ENCODE measurements around the gene MAT2B. TPM values are rescaled to one million over a fixed set of nuclear protein-coding genes. Genes with fewer than 3 reads are reported as not detected.

MAT2B gene
- total RNA-seq, 2 experiments from 2014 or later: 33.0 to 34.7 TPM

GRCh38 chr5:163512526-163512925 lies 7.1 kb downstream of the MAT2B start:
- no peaks in the 10 kb centered on the region for H3K9me3 ChIP-seq (ENCODE audit: control insufficient read depth in 1 of 2, insufficient read depth in 1 of 2, low read length in 2 of 2)
- Mint-ChIP-seq H3K9me3 (no peaks in the 10 kb centered on the region), H3K4me1 (ENCODE audit: low read depth) (peaks cover 80% of the 10 kb centered on the region), H3K4me3 (no peak overlapping the region), H3K27me3 (no peaks in the 10 kb centered on the region), H3K27ac (peak overlapping the region; percentile 99), H3K36me3 (ENCODE audit: low read depth) (peaks cover 81% of the 10 kb centered on the region)
- no peaks in the 10 kb centered on the region for H3K27me3 ChIP-seq (ENCODE audit: control insufficient read depth in 1 of 2, insufficient read depth in 2 of 2, low read length in 2 of 2)
- ChIA-PET CTCF (interaction anchor here (0.7 kb wide), 1 partner anchor 17 kb away, joined by 3 read pairs; no protein-coding TSS in a partner anchor), POLR2A (interaction anchor here (11.3 kb wide), 1 partner anchor 52 kb away, joined by 343 read pairs; the partner anchor contains the start of genes HMMR and NUDCD2)
- DNase-seq: no peak
- no peak overlapping the region for H3K4me3 ChIP-seq (ENCODE audit: low read length)
- TF ChIP-seq CTCF (IDR thresholded peaks at IDR 0.05): no peak
- no peak for ATAC-seq (ENCODE audit: poor library complexity)
- H3K4me1 ChIP-seq (ENCODE audit: insufficient read depth, low read length): peaks cover 33% of the 10 kb centered on the region
- peaks cover 59% of the 10 kb centered on the region for H3K36me3 ChIP-seq (ENCODE audit: insufficient read depth, low read length)
- intact Hi-C loops (cut with DNase I, micrococcal nuclease): no loop called here
- H3K27ac ChIP-seq (ENCODE audit: low read depth in 1 of 2, low read length in 2 of 2): no peak overlapping the region

GRCh38 chr5:163525096-163525495 lies 19.7 kb downstream of the MAT2B start:
- intact Hi-C loops (cut with DNase I, micrococcal nuclease): no loop called here
- no peaks in the 10 kb centered on the region for H3K4me1 ChIP-seq (ENCODE audit: insufficient read depth, low read length)
- peaks cover 4% of the 10 kb centered on the region for H3K9me3 Mint-ChIP-seq
- ATAC-seq (ENCODE audit: poor library complexity) (no peak), DNase-seq (no peak)
- no peaks in the 10 kb centered on the region for H3K9me3 ChIP-seq (ENCODE audit: control insufficient read depth in 1 of 2, insufficient read depth in 1 of 2, low read length in 2 of 2)
- no peaks in the 10 kb centered on the region for H3K27me3 Mint-ChIP-seq
- no peak overlapping the region for H3K4me3 ChIP-seq (ENCODE audit: low read length)
- H3K36me3 Mint-ChIP-seq (ENCODE audit: low read depth): peaks cover 17% of the 10 kb centered on the region
- POLR2A ChIA-PET: no interaction called here
- H3K4me1 Mint-ChIP-seq (ENCODE audit: low read depth): no peaks in the 10 kb centered on the region
- no peak for TF ChIP-seq CTCF (IDR thresholded peaks at IDR 0.05)
- CTCF ChIA-PET: no interaction called here
- no peak overlapping the region for H3K27ac Mint-ChIP-seq
- no peak overlapping the region for H3K27ac ChIP-seq (ENCODE audit: low read depth in 1 of 2, low read length in 2 of 2)
- H3K4me3 Mint-ChIP-seq: no peak overlapping the region
- H3K36me3 ChIP-seq (ENCODE audit: insufficient read depth, low read length): peaks cover 6% of the 10 kb centered on the region
- no peaks in the 10 kb centered on the region for H3K27me3 ChIP-seq (ENCODE audit: control insufficient read depth in 1 of 2, insufficient read depth in 2 of 2, low read length in 2 of 2)

- no peaks in the 10 kb centered on the region for H3K4me1 ChIP-seq (ENCODE audit: insufficient read depth, low read length)
- no peak for TF ChIP-seq CTCF (IDR thresholded peaks at IDR 0.05)
Observed at GRCh38 chr5:163529698-163530097, 24.3 kb downstream of the MAT2B start.

More at GRCh38 chr5:163529698-163530097, 24.3 kb downstream of the MAT2B start:
- peaks cover 8% of the 10 kb centered on the region for H3K27me3 Mint-ChIP-seq
- H3K4me3 Mint-ChIP-seq: no peak overlapping the region
- H3K4me3 ChIP-seq (ENCODE audit: low read length): no peak overlapping the region
- no peaks in the 10 kb centered on the region for H3K36me3 Mint-ChIP-seq (ENCODE audit: low read depth)
- no peaks in the 10 kb centered on the region for H3K36me3 ChIP-seq (ENCODE audit: insufficient read depth, low read length)
- ATAC-seq (ENCODE audit: poor library complexity) (no peak), DNase-seq (no peak)
- peaks cover 3% of the 10 kb centered on the region for H3K9me3 Mint-ChIP-seq
- peaks cover 0 to 3% of the 10 kb centered on the region in 2 experiments for H3K27me3 ChIP-seq (ENCODE audit: control insufficient read depth in 1 of 2, insufficient read depth in 2 of 2, low read length in 2 of 2)
- H3K4me1 Mint-ChIP-seq (ENCODE audit: low read depth): no peaks in the 10 kb centered on the region
- ChIA-PET CTCF (interaction anchor here (0.9 kb wide), 1 partner anchor 17 kb away, joined by 3 read pairs; no protein-coding TSS in a partner anchor), POLR2A (no interaction called here)
- no peak overlapping the region for H3K27ac ChIP-seq (ENCODE audit: low read depth in 1 of 2, low read length in 2 of 2)
- no peak overlapping the region for H3K27ac Mint-ChIP-seq
- intact Hi-C loops (cut with DNase I, micrococcal nuclease): loop anchor here in 1 of 2 experiments (10.0 kb wide), 1 partner anchor 395 kb away; no protein-coding TSS in a partner anchor
- H3K9me3 ChIP-seq (ENCODE audit: control insufficient read depth in 1 of 2, insufficient read depth in 1 of 2, low read length in 2 of 2): no peaks in the 10 kb centered on the region
